T-helper 22 cell (primary cell): ENCODE results near the gene ABHD15.

Source experiments
- DNase-seq: peaks from one replicate; pipeline ENCODE4 v3.0.0-alpha.2; 2020; ENCODE audit warnings: low read depth

Gene ABHD15

GRCh38 chr17:29544066-29544465 is 22.8 kb downstream of the ABHD15 start:
- no peak for DNase-seq

GRCh38 chr17:29533976-29534375 is 32.9 kb downstream of the ABHD15 start:
- DNase-seq: no peak

- DNase-seq: no peak
These were observed 40.5 kb downstream of the ABHD15 start for GRCh38 chr17:29526322-29526721.

- no peak for DNase-seq
These were observed 42.1 kb downstream of the ABHD15 start for GRCh38 chr17:29524692-29525091.

DNA sequence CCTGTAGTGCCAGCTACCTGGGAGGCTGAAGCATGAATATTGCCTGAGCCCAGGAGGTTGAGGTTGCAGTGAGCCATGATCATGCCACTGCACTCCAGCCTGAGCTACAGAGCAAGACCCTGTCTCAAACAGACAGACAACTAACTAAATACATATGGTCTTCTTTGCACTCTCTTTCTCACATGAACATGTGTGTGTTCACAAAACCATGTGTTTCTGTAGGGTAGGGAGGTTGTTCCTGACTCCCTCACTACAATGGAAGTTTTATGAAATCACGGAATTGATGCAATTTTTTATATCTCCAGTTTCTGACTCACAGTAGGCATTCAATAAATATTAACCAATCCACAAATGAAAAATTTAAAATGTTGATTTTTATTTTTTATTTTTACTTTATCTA is 48.5 kb downstream of the ABHD15 start:
- no peak for DNase-seq

GRCh38 chr17:29514792-29515191 is 52.0 kb downstream of the ABHD15 start:
- DNase-seq: no peak

DNA sequence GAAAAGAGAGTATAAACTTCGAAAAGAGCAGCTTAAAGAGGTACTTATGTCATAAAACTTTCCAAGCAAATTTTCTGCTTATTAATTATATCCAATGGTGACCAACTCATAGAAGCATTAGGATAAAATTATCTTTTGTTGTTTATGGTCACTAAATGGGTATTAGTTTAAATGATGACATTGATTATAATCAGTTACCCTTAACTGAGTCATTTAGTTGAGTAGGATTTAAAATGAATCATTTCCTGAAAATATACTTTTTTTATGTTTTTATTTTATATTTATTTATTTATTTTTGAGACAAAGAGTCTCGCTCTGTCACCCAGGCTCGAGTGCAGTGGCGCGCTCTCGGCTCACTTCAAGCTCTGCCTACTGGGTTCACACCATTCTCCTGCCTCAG is 55.9 kb downstream of the ABHD15 start:
- no peak for DNase-seq
